HTERT RPE-1 (cell line): Measurements from ENCODE around the gene TGFBR3.

Source experiments
- in situ Hi-C: fragments of 300-500 bp; cut with MboI; formaldehyde crosslinking; loops from 4 replicates; pipeline ENCODE4 v1.14.3; 2020; ENCODE audit warnings: low sequenced_read_pairs

TGFBR3 gene

DNA sequence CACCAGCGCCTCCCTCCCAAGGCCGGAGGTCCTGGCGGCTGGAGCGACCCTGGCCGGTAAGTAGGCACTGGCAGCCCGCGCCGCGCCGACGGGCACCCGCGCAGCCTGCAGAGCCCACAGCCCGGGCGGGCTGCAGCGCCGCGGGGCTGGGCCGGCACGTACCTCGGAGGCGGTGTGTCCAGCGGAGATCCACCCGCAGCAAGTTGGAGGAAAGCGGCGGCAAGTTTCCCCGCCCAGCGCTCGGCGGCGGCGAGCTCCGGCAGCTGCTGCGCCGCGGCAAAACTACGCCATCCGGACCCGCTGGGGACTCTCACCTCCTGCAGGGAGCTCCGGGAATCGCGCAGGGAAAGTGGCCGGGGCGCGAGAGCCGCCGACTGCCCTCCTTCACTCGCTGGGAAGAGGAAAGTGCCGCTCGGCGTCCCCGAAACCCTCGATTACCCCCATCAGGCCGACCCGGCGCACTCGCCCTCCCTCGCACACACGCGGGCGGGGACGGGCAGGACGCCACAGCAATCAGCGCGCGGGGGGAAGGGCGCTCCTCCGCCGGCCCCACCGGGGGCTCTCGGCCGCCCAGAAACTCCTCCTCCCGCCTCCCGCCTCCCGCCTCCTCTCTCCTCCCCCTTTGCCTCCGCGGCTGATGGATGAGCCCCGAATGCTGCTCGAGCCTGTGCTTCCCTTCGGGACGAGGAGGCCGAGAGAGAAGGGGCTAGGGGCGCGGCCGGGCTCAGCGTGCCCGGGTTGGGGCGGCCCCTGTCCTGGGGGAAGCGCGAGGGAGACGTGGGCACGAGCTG is at the start of gene TGFBR3:
TSS of gene TGFBR3 (minus strand) at position 436 of the 791 bp plus-strand sequence. CDS start 24,620 bp downstream, outside the sequence.
- in situ Hi-C loops, result no loop called here

DNA sequence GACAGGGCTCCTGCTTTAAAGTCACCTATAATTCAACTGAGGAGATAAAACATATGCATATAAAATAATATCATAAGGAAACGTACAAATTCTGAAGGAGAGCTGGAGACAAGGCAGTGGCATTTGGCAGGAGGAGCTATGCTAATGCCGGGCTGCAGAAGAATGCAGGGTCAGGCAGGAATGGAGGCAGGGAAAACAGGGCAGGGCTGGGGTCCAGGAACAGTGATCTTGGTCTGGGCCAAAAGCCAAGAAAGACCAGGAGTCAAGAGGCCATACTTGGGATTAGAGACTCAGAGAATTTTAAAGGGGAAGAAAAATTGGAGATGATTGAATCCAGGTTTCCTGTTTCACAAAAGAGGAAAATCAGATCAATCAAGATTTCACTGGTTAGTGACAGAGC is 43.3 kb upstream of the TGFBR3 start:
- in situ Hi-C loops, result no loop called here

DNA sequence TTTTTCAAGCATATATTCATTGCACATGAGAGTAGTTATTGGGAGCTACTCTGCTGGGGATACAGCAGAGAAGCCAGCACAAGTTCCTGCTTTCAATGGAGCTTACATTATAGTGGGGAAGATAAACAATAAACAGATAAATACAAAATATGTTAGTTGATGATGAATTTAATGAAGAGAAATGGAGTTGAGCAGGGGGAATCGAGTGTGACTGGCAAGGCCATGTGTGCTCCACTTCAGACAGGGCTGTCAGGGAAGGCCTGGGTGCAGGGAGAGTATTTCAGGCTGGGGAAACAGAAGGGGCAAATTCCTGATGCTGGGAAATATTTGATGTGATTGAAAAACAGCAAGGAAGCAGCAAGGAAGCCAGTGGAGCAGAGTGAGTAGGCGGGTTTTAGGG is 42.1 kb upstream of the TGFBR3 start:
- in situ Hi-C loops, result no loop called here

DNA sequence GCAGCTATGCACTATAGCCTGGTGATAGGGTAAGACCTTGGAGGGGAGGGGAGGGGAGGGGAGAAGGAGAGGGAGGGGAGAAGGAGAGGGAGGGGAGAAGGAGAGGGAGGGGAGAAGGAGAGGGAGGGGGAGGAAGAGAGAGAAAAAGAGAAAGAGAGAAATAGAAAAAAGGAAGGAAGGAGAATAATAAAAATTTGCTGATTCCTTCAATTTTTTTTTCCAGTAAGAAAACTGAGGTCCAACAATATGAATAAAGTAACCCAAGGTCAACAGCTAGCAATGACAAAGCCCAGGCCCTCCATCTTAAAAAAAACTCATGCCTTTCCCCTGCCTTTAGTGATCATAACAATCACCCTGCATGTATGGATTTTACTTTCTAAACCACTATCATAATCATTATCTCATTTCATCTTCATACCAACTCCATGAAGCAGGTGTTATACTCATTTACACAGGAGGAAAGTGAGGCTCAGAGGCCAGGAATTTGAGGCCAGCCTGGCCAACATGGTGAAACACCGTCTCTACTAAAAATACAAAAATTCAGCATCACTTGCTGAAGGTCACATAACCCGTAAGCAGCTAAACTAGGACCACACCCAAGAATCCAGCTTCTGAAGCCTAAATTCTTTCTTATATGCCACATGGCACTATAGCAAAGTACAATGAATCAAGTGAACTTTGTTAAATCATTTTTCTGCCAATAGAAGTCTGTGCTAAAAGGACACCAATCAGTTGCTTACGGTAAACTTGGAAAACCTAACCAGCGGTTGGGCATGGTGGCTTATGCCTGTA is 39.9 kb upstream of the TGFBR3 start:
- in situ Hi-C loops, result no loop called here

DNA sequence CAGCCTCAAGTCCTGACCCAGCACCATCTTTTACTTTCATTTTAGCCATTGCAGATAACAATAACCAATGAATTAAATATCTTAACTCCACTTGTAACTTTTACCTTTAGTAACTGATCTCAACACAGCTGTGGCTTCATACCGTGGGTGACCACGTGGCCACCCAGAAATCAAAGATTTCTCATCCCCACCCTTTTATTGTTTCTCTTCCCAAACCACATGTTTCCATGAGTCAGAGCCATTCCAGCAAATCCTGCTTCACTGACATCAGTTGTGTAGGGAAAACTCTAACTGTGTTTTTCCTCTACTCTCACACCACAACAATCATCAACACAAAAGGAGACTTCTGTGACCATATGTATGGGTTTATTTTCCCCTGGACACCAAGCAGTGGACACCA is 38.2 kb upstream of the TGFBR3 start:
- in situ Hi-C loops, result no loop called here

DNA sequence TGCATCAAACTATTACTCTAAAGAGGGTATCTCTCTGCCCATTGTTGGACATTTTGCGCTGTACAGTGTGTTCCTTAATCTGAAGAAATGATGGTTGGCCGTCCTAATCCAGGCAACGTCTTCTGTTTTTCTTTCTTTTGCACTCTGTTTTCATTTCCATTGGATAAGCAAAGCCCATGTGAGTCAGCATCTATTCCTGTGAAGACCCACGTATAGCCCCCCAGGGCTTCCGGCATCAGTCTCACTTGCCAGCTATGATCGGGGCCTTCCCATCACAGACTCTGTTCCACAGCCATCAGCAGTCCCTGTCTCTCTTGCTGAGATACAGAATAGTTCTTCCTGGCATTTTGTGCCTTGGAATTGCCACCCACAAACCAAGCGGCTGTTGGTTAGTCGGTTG is 34.0 kb upstream of the TGFBR3 start:
- in situ Hi-C loops, result no loop called here

DNA sequence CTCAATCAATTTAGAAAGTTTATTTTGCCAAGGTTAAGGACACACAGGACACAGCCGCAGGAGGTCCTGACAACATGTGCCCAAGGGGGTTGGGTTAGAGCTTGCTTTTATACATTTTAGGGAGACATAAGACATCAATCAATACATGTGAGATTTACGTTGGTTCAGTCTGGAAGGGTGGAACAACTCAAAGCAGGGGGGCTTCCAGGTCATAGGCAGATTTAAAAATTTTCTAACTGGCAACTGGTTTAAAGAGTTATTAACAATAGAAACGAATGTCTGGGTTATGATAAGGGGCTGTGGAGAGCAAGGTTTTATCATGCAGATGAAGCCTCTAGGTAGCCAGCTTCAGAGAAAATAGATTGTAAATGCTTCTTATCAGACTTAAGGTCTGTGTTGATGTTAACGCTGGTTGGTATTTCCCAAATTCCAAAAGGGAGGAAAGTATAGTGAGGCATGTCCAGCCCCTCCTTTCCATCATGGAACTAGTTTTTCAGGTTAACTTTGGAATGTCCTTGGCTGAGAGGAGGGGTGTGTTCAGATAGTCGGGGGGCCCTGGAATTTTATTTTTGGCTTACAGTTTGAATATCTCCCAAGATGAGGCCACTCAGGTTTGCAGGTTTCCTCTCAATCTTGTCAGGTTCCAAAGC is 31.0 kb upstream of the TGFBR3 start:
- in situ Hi-C loops, result no loop called here

DNA sequence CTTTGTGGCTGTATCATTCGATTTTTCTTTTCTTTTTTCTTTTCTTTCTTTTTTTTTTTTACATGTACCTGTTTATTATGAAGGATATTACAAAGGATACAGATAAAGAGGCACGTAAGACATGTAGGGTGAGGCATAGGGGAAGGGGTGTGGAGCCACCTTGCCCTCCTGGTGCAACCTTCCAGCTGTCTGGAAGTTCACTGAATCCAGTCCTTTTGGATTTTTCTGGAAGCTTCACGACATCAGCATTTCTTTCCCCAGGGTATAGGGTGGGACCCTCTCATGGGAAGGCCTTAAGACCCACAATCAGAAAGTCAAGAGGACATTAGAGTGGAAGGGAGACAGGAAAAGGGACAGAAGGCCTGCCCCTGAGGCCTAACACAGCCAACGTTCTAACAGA is 30.1 kb upstream of the TGFBR3 start:
- in situ Hi-C loops, result no loop called here

DNA sequence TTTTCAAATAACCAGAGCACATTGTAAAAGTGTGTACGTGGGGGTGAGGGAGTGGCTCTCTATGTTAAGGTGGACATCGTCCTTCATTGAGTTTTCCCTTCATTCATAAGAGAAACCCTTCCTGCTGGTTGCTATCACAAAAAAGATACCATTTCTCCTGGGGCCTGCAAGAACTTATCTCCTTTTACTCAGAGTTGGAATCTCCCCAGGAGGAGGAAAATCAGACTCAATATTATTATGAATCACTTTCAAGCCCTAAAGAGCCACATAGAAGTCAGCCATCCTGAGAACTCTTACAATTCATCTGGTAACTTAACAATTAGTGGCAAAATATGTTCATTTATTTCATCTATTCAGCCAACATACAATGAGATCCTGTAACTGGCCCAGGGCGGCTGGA is 27.1 kb upstream of the TGFBR3 start:
- in situ Hi-C loops, result no loop called here

DNA sequence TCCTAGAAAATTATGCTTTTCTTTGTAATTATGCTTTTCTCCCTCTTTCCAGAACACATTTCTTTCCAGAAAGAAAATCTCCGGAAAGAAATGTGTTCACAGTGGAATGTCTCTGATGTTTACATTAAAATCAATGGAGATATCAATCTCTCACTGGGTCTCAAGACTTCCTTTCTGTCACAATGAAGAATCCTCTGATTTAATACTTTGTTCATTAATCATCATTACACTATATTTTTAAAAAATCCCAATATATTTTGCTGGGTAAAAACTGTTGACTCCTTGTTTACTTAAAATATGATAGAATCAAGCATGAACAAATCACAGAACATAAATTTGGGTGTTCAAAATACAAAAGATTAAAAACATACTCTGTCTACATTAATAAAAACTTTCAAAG is 26.3 kb upstream of the TGFBR3 start:
- in situ Hi-C loops, result no loop called here

DNA sequence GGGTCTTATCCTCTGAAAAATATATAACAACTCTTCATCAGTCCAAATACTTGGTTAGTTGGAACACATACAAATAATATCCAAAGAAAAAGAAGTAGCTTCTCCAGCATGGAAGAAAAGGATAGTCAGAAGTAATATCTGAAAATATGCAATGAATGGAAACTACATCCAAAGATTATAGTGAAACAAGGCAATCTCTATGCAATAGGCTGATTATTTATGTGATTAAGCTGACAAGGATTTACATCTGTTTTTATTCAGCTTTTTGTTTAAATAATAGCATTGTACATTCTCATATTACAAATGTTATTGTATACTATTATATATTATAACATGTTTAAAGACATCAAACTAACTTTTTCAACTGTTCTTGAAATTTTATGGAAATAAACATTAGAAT is 15.3 kb upstream of the TGFBR3 start:
- in situ Hi-C loops, result no loop called here

DNA sequence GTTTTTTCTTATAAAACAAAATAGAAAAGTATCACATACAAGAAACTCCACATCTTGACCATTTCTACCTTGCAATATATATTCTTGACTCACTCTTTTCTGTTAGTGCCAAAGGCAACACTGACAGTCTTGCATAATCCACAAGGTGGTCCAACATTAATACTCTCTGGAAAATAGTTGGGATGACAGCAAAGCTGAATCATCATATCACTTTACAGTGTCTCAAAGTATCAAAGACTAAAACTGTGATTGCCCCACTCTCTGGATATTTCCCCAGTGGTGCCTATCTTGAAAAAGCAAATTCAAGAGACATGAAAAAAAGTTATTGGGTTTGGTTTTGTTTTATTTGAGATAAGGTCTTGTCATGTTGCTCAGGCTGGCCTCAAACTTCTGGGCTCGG is 14.6 kb upstream of the TGFBR3 start:
- in situ Hi-C loops, result no loop called here

DNA sequence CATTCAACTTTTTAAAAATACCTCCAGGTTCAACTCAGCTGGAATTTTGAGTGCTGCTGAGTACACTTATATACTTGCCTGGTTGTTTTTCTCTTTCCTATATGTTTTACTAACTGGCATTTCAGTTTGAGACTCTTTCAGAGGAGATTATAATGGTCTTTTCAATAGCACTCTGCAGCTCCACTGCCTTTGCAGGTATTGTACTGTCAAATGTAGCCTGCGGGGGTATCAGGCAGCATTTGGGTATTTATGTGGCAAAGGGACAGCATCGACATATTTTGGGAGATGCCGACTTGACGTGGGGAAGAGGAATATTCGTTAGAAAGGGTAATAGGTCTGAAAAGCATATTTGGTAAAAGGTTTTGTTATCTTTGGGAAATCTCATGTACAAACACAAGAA is 11.1 kb upstream of the TGFBR3 start:
- in situ Hi-C loops, result no loop called here

DNA sequence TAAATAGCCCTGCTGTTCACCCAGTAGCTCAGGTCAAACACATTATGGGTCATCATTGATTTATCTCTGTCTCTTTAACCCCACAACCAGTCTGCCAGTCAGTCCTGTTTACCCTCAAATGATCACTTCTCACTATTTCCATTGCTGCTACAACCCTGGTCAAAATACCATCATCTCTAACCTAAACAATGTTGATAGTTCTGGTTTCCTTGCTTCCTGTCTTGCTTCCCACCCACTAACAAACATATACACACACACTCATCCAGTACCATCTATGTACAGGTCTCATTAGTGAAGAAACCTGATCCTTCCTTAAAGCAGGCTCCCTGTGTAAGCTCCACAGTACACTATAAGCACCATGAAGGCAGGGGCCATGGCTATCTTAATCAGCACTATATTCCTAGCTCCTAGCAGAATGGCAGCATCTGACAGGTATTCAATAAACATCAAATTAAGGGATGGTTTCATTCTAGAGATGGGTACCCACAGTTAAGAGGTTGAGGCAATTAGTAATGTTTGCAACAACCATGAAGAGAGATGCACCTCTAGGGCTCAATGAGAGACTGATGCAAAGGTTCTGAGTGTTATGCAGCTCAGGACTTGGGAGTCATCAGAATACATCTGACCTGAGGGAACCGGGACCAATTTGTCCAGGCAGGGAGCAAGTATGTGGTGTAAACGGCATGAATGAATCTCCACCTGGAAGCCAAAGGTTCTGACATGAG is 10.0 kb upstream of the TGFBR3 start:
- in situ Hi-C loops, result no loop called here

DNA sequence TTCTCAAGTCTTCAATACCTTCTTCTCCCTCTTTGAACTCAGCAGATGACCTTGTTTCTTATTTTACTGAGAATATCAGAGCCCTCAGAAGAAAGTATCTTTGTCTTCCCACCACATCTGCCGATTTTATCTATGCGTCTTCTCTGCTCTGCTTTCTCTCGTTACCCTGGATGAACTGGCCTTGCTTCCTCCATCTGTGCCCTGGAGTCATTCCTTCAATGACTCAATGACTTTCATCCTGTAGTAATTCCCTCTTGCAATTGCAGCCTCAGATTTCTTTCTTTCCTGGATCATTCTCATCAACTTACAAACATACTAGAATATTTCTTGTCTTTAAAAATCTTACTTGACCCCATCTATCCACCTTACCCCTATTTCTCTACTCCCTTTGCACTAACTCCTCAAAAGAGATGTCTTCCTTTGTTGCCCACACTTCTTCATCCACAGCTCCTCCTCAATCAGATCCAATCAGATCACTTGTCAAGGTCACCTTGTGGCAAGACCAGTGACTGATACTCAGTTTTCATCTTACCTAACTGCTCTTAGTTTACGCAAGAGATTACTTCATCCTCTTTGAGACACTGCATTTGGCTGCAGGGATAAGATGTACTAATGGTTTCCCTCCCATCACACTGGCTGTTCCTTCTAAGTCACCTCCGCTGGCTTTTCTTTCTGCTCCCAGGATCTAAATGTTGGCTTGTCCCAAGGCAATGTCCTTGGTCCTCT is 8.2 kb upstream of the TGFBR3 start:
- in situ Hi-C loops, result no loop called here

DNA sequence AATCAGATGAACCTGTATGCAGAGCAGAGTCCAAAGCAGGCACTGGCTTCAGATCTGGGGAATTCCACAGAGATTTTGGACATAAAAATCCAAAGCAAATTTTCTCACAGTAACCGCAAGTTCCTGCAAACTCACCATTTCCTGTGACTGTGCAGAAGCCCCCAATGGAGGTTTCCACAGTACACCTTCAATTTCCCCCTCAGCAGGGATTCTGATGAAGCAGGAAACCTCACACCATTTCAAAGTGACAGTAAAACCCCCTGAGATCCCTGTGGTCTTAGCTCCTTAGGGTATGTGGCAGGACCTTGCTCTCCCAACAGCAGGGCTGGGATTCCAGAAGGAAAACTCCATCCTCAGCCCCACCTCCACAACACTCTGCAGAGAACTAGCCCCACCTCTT is 6.0 kb upstream of the TGFBR3 start:
- in situ Hi-C loops, result no loop called here

DNA sequence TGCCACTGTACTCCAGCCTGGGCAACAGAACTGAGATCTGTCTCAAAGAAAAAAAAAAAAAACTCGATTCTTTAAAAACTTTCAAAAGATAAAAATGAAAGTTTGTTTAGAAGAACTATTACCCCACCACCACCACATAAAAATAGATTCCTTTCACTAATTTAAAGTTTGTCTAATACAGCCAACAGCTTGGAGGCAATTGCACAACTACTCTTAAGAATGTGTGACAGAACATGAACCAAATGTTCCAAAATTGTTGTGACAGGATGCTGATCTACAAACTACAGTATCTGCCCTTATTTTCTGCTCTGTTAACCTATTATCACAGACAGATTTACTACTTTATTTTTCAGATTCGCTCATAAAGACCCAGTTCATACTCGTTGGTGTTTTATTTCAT is 5.5 kb upstream of the TGFBR3 start:
- in situ Hi-C loops, result no loop called here

DNA sequence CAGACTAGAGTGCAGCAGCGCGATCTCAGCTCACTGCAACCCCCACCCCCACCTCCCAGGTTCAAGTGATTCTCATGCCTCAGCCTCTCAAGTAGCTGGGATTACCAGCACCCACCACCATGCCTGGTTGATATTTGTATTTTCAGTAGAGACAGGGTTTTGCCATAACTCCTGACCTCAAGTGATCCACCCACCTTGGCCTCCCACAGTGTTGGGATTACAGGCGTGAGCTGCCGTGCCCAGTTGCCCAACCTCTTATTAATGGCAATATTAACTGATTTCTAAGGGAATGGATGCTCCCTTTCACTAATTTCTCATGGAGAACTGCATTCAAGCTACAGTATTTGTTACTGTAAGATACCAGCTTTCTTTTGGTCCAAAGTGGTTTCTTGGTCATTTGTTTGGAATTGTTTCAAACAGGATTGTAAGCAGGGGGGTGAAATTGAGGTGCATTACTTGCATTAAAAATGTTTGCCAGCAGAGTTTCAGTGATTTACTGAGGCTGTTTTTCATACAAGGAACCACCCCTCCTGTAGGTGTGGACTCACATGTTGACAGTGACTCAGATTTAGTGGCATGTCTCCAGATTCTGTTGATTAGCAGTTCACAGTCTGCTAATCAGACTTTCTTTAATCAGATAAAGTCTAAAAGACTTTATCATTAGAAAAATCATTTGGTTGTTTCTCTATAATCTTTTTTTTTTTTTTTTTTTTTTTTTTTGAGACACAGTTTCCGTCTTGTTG is 3.9 kb upstream of the TGFBR3 start:
- in situ Hi-C loops, result no loop called here

DNA sequence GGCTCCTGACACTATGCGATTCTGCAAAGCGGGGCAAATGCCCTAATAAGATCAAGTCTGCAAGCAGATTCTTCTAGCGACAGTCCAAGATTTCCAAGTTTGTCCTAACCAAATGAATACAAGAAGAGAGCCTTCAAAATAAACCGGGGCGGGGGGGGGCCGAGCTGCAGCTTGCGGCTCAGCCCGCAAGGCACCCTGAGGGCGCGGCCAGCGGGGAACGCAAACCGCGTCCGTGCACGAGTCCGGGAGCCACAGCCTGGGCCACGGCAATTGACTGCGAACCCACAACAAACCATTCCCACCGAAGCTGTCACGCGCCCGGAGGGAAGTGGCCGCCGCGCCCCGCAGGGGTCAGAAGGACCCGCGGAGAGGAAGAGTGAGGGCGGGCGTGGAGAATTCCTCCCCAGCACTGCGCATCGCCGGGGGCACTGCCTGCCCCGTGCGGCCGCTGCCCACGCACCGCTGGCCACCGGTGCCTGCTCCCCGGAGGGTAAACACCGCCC is 687 bp downstream of the TGFBR3 start:
- in situ Hi-C loops, result no loop called here
